ENCODE results near the gene METTL16.
"Not testable (repeated sequence)": the region's sequence is repeated elsewhere in the genome, so short reads cannot be mapped to it uniquely, and the experiment has no call there.

- TF ChIP-seq NRF1 (IDR thresholded peaks at IDR 0.05; ENCODE audit: low read depth, low read length); CTCF (IDR thresholded peaks at IDR 0.05): not testable (repeated sequence)
Measured at GRCh38 chr17:2531243-2531954, 19.7 kb upstream of the METTL16 start.

Measured in SK-N-SH (cell line).